HG02973 (cell line): Measurements from ENCODE around the gene DEFB129.
"Not testable (repeated sequence)": the region's sequence is repeated elsewhere in the genome, so short reads cannot be mapped to it uniquely, and the experiment has no call there.

Source experiments
- ATAC-seq: cut with Tn5 transposase; IDR thresholded peaks from one replicate; pipeline ENCODE4 v1.9.1; 2021; ENCODE audit warnings: moderate library complexity; ENCODE audit not compliant: unreplicated experiment

Gene DEFB129

DNA sequence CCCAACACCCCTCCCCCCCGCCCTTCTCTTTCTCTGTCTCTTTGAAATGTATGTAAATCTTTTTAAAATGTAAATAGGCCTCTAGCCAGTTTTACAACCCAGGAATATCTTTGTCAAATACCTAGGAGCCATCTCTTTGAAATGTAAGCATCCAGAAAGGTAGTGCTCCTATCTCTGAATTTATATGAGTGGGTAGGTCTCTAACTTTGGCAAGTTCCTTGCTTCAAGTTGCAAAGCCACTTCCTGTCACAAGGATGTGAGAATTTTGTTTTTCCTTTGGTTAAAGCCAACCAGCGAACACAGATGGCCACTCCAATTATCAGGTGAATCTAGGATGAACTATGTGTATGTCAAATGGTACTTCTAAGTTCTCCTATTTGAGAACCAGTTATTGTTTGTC is 24.3 kb downstream of the DEFB129 start:
- ATAC-seq, result no peak

DNA sequence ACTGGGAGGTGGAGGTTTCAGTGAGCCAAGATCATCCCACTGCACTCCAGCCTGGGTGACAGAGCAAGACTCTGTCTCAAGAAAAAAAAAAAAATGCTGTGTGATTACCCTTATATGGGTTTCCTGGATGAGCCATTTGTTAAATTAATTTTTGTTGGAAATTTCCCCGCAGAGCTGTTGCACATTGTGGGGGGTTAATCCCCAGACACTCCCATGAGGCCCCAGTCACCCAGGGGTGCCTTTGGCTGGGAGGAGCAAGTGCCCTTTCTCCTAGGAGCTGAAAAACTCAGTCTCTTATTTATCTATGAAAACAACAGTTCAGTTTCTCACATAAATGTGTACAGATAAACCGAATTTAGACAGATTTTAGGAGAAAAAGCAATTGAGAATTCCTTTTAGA is 25.7 kb downstream of the DEFB129 start:
- ATAC-seq, result no peak

DNA sequence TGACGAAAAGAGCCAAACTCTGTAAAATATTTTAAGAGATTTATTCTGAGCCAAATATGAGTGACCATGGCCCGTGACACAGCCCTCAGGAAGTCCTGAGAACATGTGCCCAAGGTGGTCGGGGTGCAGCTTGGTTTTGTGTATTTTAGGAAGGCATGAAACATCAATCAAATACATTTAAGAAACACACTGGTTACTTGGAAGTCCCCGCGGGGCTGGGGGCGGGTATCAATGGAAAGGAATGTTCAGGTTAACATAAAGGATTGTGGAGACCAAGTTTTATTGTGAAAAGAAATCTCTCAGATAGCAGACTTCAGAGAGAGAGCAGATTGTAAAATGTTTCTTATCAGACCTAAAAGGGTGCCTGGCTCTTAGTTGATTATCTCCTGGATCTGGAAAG is 26.4 kb downstream of the DEFB129 start:
- not testable (repeated sequence) for ATAC-seq

DNA sequence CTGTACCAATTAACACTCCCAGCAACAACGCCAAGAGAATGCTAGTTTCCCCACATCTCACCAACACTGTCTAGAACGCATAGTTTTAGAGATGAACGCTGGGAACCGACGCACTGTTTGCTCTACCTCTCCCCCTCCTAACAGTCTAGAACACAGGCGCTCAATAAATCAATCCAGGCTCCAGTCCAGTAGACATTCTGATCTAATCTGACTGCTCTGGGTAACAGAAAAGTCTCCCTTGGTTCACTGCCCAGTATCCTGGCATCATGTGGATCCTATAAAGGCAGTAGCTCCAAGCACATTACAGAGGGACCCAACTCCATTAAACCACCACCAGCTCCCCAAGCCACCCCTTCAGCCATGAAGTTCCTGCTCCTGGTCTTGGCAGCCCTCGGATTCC is 30.4 kb downstream of the DEFB129 start, which contains the start of gene DEFB132:
Gene DEFB132, plus strand, starts transcription at position 306 of the 400 bp plus-strand sequence. Its CDS starts 55 bp downstream, at position 361.
- ATAC-seq, result no peak

DNA sequence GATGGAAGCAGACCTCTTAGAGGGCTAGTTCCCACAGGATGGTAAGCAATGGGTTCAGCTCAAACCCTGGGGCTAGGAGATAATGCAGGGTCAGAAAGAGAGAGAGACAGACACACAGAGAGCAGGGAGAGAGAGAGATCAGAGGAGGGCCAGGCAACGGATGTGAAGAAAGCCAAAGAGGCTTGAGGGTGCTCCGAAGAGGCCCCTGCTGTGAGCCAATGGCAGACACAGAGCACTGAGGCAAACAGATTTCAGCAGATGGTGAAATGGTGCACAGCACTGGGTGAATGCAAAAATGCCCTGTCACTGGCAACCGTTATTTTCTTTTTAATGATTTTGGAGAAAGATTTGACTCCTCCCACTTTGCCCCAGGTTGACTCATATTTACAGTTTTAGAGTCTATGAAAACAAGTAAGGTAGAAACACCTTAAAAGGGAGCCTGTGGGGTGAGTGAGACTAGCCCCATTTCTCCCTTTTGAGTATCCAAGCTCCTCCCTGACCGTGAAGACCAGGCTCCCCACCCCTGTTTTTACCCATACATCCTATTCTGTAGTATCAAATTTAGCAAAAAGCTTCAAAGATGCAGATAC is 31.3 kb downstream of the DEFB129 start:
- ATAC-seq, result no peak

DNA sequence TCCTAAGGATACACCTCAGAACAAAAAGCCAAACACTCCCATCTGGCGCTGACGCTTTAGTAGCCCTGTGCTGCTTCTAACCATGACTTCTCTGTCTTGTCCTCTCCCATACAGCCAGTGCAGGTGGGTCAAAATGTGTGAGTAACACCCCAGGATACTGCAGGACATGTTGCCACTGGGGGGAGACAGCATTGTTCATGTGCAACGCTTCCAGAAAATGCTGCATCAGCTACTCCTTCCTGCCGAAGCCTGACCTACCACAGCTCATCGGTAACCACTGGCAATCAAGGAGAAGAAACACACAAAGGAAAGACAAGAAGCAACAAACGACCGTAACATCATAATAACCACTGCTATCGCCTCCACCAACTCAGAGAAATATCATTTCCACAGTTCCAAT is 31.9 kb downstream of the DEFB129 start:
- no peak for ATAC-seq

DNA sequence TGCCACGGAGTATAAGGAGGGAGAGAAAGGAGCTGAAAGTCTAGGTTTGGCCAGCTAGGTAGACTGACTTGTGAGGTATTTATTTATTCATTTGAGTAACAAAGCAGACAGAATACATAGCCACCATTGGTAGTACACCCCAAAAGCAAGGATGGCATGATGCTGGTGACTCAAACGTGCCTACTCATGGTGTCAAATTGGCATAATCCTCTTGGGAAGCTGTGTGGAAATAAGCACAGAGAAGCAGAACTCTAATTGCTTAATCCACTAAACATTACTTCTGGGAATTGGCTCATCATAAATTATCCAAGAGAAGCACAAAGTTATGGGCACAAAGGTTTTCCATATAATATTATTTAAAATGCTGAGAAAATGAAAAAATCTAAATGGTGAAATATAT is 32.9 kb downstream of the DEFB129 start:
- ATAC-seq, result no peak

DNA sequence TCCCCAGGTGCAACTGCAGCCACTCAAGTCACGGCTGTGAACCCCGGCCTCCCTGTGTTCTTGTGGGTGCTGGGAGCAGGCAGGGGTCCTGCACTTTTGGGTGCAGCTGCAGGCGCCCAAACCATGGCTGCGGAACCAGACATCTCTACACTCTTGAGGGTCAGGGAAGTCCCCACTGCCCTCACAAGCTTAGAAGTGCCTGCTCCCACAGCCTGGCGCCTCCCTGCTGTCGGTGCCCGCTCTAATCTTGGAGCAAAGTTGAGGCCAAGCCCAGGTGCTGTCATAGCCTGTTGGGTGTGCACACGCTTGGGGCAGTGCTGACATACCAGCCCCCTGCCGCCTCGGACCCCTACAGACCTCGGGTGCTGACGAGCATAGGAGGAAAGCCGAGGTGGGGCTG is 36.6 kb downstream of the DEFB129 start:
- no peak for ATAC-seq

DNA sequence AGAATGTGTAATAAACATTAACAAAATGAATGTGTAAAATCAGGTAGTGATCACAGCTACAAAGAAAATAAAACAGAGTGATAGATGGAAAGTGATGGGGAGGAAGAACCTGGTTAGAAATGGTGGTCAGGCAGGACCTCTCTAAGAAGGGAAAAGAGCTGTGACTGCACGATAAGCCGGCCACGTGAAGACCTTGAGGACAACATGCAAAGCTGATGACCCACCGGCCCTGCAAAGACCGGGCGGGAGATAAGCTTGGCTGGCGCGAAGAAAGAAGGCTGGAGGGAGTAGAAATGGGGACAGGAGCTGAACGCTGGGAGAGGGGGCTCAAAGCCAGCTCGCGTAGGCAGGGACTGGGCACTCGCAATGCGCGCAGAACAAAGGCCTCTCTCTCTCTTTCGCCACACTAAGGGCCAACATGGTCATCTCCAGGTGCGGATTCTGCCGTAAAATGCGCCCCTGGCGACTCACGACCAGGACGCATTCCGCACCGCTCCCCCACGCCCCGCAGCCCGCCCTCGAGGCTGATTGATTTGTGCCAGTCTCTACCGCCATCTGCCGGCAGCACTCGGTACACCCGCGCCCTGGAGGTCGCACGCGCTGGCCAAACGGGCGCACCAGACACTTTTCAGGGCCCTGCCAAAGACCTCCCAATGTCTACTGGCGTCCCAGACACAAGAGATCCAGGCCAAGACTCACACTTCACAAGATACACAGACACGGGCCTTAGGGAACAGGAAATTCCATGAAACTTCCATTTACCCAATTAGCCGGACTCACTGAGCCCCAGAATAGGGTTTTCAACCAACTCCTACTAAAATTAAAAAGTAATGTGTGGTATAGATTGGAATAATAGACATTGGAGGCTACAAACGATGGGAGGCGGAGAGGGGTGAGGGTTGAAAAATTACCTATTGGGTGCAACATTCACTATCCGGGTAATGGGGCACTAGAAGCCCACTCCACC is 39.8 kb downstream of the DEFB129 start:
- peak; percentile 83 for ATAC-seq

DNA sequence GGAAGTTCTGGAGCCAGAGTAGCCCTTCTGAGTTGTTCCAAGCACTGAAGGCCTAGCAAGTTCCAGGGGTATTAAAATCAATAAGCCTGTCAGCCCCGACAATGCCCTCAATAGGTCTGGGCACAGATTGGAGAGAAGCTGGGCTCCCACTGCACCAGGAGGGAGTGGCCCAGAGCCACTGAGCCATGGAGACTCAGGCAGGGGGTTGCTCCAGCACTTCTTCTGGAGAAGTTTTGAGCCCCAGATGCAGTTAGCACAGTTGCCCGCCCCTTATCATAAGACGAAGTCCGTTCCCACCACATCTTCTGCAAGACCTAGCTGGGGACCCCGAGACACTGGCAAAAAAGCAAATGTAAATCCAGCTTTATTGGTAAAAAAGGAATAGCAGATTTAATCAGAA is 43.5 kb downstream of the DEFB129 start:
- no peak for ATAC-seq

DNA sequence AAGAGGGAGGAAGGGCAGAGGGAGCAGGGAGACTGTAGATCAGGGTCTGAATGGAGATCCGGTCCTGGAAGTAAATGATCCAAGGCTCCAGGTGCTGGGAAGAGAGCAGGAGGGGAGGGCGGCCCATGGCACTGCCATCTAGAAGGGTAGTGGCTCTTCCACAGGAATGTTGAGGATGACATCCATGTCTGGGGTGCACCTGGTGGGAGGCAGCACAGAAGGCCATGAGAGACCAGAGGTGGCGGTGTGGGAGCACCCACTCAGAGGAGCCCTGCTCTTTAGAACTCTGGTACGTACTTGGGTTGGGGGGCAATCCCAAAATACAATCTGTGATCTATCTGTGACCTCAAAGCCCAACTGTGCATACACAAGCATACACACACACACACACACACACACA is 44.0 kb downstream of the DEFB129 start:
- no peak for ATAC-seq

DNA sequence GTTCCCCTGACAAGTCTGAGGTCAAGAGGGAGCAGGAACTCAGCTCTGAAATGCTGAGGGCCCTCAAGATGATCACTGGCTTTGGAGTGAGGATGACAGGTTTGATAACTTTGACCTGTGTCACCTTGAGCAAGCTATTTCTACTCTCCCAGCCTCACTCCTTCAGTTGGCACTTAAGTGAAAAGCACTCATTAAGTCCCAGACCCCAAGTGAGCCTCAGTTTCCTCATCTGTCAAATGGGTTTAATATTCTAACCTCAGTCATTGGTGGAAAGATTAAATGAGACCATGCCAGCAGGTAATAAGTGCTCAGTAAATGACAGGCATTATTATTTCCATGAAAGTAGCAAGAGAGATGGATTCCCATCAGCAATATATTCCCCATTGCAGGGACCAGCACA is 44.5 kb downstream of the DEFB129 start:
- ATAC-seq, result no peak

DNA sequence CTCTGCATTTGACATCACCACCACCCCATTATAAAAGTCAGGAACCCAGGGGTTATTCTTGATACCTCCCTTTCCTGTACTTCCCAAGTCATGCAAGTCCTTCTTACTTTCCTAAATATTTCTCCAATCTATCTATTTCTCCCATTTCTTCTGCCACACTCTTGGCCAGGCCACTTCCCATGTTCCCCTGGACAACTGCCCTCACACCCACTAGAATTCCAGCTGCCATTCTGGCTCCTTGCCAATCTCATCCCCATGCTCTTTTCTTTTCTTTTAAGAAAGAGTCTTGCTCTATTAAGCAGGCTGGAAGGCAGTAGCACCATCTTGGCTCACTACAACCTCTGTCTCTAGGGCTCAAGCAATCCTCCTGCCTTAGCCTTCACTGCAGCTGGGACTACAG is 45.7 kb downstream of the DEFB129 start:
- ATAC-seq, result no peak

DNA sequence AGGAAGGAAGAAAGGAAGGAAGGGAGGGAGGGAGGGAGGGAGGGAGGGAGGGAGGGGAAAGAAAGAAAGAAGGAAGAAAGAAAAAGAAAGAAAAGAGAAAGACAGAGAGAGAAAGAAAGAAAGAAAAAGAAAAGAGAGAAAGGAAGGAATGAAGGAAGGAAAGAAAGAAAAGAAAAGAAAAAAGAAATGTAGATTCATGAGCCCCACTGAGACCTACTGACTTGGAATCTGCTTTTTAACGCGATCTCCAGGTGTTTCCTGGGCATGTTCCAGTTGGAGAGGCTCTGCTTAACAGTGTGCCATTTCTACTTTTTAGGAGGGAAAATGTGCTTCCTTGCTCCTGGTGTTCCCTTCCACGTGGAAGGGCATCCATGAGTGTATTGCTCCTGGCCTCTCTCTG is 46.8 kb downstream of the DEFB129 start:
- ATAC-seq, result no peak

DNA sequence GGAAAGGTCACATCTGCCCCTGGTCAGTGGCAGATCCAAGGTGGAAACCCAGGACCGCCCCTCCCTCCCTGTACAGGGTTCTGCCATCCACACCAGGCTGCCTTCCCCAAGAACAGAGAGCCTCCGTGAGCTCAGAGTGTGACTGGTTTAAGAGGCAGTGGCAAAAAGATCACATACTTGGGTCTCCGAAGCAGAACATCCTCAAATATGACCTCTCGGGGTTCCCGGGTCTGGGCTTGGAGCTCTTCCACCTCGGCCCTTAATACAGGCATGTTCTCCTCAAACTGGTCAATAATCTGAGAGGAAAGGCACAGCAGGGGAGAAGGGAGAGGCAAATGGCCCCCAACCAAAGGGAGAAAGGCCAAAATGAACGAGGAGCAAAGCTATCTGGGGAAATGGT is 48.7 kb downstream of the DEFB129 start:
- ATAC-seq, result no peak

DNA sequence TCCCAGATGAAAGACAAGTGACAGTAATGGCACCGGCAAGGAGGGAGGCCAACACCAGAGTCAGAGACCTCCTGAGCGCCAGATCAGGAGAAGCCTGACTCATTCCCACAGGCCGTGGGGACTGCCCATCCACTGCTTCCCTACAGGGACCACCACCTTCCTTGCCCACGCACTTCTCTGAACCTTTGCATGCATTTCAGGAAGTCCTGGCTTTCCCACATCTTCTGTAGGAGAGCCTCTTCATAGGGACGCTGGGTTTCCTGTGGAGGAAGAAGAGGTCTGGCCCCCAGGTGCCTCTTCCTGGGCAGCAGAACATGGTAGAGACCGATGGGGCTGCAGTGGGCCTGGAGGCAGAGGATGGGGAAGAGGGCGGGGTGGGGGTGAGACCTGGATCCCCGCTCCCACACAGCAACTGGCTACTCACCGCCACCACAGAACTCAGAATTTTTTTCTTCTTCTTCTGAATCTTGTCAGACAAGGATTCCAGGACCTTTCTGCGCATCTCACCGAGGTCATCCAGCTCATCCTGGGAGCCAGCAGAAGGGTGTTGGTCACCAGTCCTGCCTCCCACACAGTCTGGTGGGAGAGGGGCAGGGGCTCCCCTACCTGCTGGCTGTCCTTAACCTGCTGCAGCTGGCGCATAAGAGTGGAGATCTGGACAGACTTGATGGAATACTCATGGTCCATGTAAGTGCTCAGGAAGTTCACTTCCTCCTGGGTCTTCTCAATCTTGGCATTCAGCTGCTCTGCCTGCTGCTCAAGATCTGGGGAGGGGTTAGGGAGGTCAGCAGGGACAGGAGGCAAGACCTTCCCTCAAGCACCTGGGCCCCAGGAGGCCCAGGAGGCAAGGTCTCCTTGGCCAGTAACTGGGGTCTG is 49.8 kb downstream of the DEFB129 start:
- no peak for ATAC-seq

DNA sequence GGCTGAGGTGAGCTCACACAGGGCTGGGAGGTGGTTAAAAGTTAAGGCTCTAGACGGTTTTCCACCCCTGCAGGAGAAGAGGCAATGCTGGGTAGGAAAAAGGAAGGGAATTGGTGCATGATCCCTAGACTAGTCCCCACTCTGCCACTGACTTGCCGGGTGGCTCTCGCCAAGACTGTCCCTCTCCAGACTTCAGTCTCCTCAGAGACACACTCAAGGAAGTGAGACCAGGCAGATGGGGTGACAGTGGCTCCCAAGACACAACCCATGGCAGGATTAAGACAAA is 50.4 kb downstream of the DEFB129 start:
- ATAC-seq, result no peak

DNA sequence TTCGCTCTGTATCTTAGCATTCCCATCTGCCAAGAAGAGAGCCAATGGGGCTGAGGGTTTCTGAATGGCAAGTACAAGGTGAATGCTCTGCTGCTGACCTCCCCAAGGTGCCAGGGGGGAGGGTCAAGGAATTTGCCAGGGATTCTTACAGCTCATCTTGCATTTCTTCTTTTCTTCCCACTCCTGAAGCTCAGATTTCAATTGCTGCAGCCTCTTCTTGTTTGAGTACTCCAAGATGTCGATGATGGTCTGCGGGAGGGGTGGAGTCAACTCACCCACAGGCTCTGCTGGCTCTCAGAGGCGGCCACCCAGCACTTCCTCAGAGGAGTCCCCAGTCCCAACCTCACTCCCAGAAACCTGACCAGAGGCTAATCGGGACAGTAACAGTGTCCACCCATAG is 51.1 kb downstream of the DEFB129 start:
- no peak for ATAC-seq

DNA sequence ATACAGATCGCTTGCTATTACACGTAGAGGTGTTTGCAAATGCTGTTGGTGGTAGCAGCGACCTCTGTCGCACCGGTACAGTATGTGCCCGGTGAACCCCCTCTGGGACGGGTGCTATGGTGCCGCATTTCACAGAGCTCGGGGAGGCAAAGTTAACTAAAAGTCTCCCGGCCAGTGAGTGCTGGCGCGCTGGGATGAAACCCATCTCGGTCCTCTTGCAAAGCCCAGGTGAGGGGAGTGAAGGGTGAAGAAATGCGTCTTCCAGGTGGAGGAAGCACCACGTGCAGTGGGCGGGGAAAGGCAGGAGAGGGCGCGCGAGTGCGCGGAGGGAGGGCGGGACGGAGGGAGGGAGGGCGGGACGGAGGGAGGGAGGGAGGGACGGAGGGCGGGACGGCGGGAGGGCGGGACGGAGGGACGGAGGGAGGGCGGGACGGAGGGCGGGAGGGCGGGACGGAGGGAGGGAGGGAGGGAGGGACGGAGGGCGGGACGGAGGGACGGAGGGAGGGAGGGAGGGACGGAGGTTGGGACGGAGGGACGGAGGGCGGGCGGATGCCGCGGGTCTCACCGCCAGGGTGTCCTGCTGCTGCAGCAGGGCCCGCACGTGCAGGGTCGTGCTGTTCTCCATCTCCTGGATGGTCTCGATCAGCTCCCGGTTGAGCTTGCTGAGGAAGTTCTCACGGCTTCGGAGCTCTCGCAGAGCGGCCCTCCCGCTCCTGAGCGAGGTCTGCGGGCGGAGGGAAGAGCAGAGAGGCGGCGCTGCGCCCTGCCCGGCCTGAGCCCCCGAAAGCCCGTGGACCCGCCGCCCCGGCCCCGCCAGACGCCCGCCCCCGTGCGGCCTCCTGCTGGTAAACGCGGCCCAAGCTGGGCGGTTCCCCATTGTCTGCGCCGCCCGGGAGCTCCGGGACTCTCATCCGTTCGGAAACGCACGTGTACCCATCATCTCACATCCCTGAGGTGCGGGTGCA is 51.8 kb downstream of the DEFB129 start:
- no peak for ATAC-seq
